ENCODE measurements around the gene EN2. TPM values are rescaled to one million over a fixed set of nuclear protein-coding genes. Genes with fewer than 3 reads are reported as not detected.

The EN2 gene
- total RNA-seq, 4 donors from 2014 or later = 0.21 to 0.56 (median 0.34) TPM; not detected in 1

DNA sequence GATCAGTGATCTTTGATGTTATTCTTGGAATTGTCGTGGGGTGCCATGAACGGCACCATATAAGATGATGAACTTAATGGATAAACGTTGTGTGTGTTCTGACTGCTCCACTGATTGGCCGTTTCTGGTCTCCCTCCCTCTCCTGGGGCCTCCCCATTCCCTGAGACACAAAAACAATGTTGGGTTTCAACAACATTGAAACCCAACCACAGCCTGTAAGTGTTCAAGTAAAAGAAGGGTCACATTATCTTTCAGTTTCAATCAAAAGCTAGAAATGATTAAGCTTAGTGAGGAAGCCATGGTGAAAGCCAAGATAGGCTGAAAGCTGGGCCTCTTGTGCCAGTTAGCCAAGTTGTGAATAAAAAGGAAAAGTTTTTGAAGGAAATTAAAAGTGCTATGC, 19.5 kb downstream of the EN2 start:
- Histone ChIP-seq H3K27ac (no peak overlapping the region), H3K36me3 (no peaks in the 10 kb centered on the region), H3K9me3 (no peaks in the 10 kb centered on the region), H3K4me1 (peaks cover 5% of the 10 kb centered on the region), H3K4me3 (no peak overlapping the region), H3K27me3 (peaks cover 81% of the 10 kb centered on the region)
- no peak for TF ChIP-seq POLR2A (IDR thresholded peaks at IDR 0.05)
- TF ChIP-seq CTCF (IDR thresholded peaks at IDR 0.05) = no peak
- no peak for TF ChIP-seq POLR2AphosphoS5 (IDR thresholded peaks at IDR 0.05)
- no peak for TF ChIP-seq EP300 (IDR thresholded peaks at IDR 0.05)
- peak in 1 of 2 donors; percentile 7 for DNase-seq (ENCODE audit: low spot score in 2 of 2)
- 80% methylated on average over 4 of the region's 4 CpGs for WGBS

GRCh38 chr7:155481764-155482163, 23.8 kb downstream of the EN2 start:
- TF ChIP-seq EP300 (IDR thresholded peaks at IDR 0.05) (no peak), POLR2AphosphoS5 (IDR thresholded peaks at IDR 0.05) (no peak)
- no peaks in the 10 kb centered on the region for H3K36me3 ChIP-seq
- 89% methylated on average over 11 of the region's 11 CpGs for WGBS
- H3K27me3 ChIP-seq = peaks cover 66% of the 10 kb centered on the region
- H3K27ac ChIP-seq = no peak overlapping the region
- H3K4me1 ChIP-seq = peaks cover 15% of the 10 kb centered on the region
- no peak overlapping the region for H3K4me3 ChIP-seq
- H3K9me3 ChIP-seq = no peaks in the 10 kb centered on the region
- DNase-seq (ENCODE audit: low spot score in 2 of 2) = peak in 1 of 2 donors; percentile 9

- WGBS = 50% methylated on average over 17 of the region's 17 CpGs
- H3K9me3 ChIP-seq = no peaks in the 10 kb centered on the region
- no peak overlapping the region for H3K27ac ChIP-seq
- DNase-seq (ENCODE audit: low spot score in 2 of 2) = peak in 1 of 2 donors; percentile 59
- H3K36me3 ChIP-seq = no peaks in the 10 kb centered on the region
- no peak overlapping the region for H3K4me3 ChIP-seq
- peaks cover 67% of the 10 kb centered on the region for H3K27me3 ChIP-seq
- H3K4me1 ChIP-seq = peaks cover 15% of the 10 kb centered on the region
- TF ChIP-seq EP300 (IDR thresholded peaks at IDR 0.05) (no peak), POLR2AphosphoS5 (IDR thresholded peaks at IDR 0.05) (no peak), CTCF (IDR thresholded peaks at IDR 0.05) (no peak), POLR2A (IDR thresholded peaks at IDR 0.05) (no peak)
These were observed 24.7 kb downstream of the EN2 start for GRCh38 chr7:155482511-155483183.

- 25% methylated on average over 13 of the region's 13 CpGs for WGBS
- Histone ChIP-seq H3K36me3 (no peaks in the 10 kb centered on the region), H3K4me1 (peaks cover 15% of the 10 kb centered on the region), H3K4me3 (no peak overlapping the region), H3K9me3 (no peaks in the 10 kb centered on the region), H3K27ac (no peak overlapping the region), H3K27me3 (peaks cover 67% of the 10 kb centered on the region)
- DNase-seq (ENCODE audit: low spot score in 2 of 2) = peak in 1 of 2 donors; percentile 48
- no peak for TF ChIP-seq CTCF (IDR thresholded peaks at IDR 0.05)
- no peak for TF ChIP-seq POLR2AphosphoS5 (IDR thresholded peaks at IDR 0.05)
- TF ChIP-seq POLR2A (IDR thresholded peaks at IDR 0.05) = no peak
- TF ChIP-seq EP300 (IDR thresholded peaks at IDR 0.05) = no peak
These were observed 25.3 kb downstream of the EN2 start for GRCh38 chr7:155483245-155483644.

DNA sequence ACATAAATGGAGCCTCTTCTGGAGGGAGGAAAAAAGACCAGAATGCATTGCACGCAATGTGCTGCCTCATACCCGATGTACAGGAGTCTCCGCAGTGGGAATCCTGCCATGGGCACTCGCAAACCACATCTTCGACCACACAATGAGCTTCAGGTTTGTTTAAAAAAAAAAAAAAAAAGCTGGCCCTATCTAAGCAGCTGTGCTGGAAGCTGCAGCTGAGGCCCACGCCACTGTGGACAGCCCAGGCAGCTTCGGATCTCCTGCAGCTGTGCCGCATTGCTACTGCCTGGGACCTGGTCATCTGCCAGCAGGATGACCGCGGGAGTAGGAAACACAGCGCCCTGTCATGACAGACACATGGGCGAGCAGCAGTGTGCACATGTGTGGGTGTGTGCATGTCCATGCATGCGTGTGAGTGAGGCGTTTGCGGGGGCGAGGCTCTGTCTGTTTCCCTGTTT, 26.0 kb downstream of the EN2 start:
- Histone ChIP-seq H3K27me3 (peaks cover 68% of the 10 kb centered on the region), H3K4me3 (no peak overlapping the region), H3K27ac (no peak overlapping the region), H3K4me1 (peaks cover 15% of the 10 kb centered on the region), H3K36me3 (no peaks in the 10 kb centered on the region), H3K9me3 (no peaks in the 10 kb centered on the region)
- DNase-seq (ENCODE audit: low spot score in 2 of 2) = peak in 1 of 2 donors; percentile 49
- 31% methylated on average over 16 of the region's 16 CpGs for WGBS
- TF ChIP-seq POLR2A (IDR thresholded peaks at IDR 0.05) (no peak), POLR2AphosphoS5 (IDR thresholded peaks at IDR 0.05) (no peak), EP300 (IDR thresholded peaks at IDR 0.05) (no peak), CTCF (IDR thresholded peaks at IDR 0.05) (no peak)

Measured in suprapubic skin (tissue), 4 donors.